Activated CD4-positive, alpha-beta T cell treated with anti-CD3 and anti-CD28 coated beads for 4 hours (primary cell): ENCODE measurements around the gene EIF2A.
A peak's percentile ranks its signal among the peaks of the same experiment; 100 is the strongest.
"Not testable (repeated sequence)": the region's sequence is repeated elsewhere in the genome, so short reads cannot be mapped to it uniquely, and the experiment has no call there.

Experiments used
- DNase-seq, 2 donors: peaks; one replicate each; pipeline ENCODE4 v3.0.0-alpha.2; 2020

The EIF2A gene

DNA sequence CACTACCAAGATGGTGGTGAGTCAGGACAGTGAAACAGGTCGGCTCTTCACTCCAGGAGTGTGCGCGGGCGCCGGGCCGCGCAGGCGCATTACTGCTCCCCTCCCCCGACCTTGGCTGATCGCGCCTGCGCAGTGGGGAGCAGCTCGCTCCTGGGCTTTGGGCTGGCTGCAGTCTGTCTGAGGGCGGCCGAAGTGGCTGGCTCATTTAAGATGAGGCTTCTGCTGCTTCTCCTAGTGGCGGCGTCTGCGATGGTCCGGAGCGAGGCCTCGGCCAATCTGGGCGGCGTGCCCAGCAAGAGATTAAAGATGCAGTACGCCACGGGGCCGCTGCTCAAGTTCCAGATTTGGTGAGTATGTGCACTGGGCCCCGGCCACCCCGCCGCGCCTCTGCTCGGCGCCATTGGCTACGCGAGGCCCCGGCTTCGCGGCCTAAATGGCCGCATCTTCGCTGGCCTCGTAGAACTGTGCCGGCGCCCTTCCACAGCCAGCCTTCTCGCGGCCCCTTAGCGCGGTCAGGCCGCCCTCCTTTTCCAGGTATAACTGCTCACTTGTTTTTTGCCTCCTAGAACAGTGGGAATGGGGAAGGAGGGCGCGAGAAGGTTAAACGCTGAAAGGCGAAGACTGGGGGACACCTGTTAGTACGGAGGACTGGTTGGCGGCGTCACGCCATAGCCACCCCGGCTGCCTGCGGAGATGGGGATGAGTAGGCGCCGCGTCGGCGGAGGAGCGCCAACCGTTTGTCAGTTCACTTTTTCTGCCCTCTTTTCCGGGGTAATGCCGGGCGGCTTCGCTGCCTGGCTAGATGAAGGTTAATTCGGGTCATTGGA lies 56.8 kb downstream of the EIF2A start, which contains the start of gene SELENOT:
TSS of gene SELENOT (plus strand) at position 169 of the 827 bp plus-strand sequence. CDS start at position 211, 42 bp downstream.
- peak; percentile 92 to 93 for DNase-seq

GRCh38 chr3:150603980-150604319 lies 57.4 kb downstream of the EIF2A start:
- no peak for DNase-seq

DNA sequence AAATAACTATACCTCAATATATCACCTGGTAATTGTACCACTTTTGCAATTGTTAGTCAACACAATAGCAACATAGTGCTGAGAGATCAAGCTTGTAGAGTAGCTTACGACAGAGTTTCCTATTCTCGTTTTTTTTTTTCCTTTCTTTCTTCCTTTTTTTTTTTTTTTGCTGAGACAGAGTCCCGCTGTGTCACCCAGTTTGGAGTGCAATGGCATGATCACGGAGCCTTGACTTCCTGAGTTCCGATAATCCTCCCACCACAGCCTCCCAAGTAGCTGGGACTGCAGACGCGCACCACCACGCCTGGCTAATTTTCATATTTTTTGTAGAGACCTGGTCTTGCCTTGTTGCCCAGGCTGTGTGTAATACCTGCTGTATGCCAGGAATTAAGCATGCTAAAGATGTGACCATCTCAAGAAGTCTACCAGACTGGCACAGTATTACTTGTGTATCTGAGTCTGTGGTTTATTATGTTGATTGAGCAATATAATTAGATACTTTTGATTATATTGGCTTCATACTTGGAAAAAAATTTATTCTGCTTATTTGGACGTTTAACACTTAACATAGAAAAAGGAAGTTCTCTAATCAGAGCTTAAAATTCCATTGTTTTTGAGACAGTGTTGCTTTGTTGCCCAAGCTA lies 59.5 kb downstream of the EIF2A start:
- no peak for DNase-seq

DNA sequence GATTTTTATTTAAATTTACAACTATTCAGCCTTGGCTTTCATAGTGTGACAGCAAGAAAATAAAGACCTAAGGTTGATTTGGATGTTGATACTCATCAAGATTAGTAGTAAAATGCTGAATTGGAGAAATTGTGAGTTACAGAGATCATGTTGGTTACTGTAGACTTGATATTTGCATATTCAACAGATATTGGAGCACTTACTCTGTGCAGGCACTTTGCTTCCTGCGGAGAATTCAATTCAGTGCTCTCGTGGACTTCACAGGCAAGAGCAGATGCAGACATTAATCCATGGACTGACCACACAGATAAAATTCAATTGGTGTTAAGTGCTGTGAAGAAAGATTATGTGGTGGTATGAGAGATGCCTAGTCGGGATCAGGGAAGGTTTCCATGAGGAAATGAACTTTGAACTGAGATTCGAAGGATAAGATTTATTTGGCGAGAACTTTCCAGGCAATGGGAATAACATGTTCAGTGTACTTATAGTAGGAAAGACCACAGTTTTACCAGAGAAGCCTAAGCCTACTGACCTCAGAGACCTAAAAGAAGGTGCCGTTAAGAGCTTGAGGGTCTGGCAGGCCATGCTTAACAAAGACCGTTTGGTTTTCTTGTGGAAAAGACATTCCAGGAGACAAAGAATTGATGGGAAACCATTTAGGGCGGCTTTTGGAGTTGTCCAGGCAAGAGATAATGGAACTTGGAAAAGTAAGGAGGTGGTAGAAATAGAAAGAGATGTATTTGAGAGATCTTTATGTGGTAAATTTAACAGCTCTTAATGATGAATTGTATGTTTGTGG lies 60.9 kb downstream of the EIF2A start:
- DNase-seq: no peak

DNA sequence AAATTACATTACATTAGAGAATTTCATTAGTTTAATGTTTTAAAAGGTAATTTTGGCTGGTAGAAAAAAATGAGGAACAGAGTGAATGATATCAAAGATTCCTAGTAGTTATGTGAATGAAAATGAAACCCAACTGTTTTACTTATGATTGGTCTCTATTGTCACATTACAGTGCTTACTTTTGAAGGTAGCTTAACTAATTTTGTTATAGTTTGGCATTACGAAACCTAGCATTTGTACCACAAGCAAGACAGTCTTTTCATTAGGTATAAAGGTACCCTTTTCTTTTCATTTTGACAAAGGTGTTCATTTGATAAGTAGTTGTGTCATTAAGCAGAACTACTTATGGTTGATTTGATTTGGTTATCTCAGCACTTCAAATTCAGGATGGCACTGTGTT lies 63.4 kb downstream of the EIF2A start:
- DNase-seq: no peak

- no peak for DNase-seq
Observed at GRCh38 chr3:150610785-150611184, 64.2 kb downstream of the EIF2A start.

- no peak for DNase-seq
Observed at GRCh38 chr3:150611666-150612065, 65.1 kb downstream of the EIF2A start.

DNA sequence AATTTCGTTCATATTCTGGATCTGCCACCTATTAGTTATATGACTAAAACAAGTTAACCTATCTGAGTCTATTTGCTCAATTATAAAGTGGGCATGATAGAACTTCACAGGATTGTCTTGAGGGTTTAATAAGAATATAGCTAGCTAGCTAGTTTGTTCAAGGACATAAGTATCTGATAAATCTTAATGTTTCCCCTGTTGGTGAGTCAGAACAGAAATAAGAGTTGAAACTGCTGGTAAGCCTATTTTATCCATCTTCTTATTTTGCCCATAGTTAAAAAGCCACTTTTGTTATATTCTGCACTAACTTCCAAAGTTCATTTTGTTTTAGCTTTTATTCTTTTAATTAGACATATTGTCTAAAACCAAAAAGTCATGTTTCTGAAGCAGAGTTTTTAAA lies 65.9 kb downstream of the EIF2A start:
- DNase-seq: no peak

DNA sequence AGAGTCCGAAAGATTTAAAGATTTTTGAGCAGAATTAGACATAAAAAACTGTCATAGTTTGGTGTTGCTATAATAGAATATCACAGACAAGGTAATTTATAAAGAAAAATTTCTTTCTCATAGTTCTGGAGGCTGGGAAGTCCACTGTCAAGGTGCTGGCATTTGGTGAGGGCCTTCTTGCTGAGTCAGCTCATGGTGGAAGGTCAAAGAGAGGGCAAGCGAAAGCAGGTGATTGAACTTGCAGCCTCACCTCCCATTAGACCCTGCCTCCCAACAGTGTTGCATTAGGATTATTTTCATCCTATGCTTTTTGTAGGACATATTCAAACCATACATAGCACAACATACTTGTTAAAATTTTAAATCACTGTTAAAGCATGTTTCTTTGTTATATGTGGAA lies 66.4 kb downstream of the EIF2A start:
- no peak for DNase-seq

DNA sequence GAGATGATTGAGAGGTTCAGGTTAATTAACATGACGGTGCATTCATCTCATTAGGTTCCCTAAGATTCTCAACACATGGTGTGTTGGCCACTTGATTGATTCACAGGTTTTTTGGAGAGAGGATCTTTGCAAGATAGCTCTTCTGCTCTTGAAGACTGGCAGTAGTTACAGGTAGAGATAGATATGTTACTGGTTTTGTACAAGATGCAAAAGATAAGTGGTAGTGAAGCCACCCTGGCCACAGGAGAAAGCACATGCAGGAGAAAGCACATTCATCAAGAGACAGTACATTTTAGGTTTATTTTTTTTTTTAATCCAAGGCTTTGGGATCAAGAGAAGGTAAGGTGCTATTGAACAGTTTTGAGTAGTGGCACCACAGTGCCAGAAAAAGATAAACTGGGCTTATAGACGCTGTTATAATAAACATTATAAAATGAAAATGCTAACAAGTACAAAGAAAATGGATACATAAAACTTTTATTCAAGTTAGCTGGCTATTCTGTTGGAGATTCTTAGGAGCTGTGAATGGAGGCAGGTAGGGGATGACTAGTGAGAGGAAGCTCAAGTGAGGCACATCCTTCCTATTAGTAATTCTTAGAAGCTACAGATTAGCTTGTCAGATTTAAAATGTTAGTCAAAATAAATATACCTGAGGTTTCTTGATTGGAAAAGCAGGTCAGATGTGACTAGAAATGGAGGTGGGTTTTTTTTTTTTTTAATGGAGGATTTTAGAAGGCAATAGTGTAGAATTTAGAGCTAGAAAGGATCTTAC lies 67.3 kb downstream of the EIF2A start:
- no peak for DNase-seq

- no peak for DNase-seq
Observed at GRCh38 chr3:150620002-150620689, 73.6 kb downstream of the EIF2A start.

DNA sequence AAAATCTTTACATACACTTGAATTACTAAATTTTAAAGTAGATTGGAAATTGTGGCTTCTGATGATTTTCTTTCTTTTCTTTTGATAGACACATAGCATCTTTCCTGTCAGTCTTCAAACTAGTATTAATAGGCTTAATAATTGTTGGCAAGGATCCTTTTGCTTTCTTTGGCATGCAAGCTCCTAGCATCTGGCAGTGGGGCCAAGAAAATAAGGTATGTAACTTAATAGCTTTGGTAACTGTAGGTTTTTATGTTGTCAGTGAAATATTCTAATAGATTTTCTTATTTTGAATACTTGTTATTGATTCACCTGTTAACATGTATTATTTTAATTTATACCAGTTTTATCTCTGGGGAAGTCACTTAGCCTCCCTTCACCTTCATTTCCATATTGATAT lies 76.4 kb downstream of the EIF2A start:
- DNase-seq: not testable (repeated sequence)

- DNase-seq: no peak
Observed at GRCh38 chr3:150623945-150624344, 77.4 kb downstream of the EIF2A start.

DNA sequence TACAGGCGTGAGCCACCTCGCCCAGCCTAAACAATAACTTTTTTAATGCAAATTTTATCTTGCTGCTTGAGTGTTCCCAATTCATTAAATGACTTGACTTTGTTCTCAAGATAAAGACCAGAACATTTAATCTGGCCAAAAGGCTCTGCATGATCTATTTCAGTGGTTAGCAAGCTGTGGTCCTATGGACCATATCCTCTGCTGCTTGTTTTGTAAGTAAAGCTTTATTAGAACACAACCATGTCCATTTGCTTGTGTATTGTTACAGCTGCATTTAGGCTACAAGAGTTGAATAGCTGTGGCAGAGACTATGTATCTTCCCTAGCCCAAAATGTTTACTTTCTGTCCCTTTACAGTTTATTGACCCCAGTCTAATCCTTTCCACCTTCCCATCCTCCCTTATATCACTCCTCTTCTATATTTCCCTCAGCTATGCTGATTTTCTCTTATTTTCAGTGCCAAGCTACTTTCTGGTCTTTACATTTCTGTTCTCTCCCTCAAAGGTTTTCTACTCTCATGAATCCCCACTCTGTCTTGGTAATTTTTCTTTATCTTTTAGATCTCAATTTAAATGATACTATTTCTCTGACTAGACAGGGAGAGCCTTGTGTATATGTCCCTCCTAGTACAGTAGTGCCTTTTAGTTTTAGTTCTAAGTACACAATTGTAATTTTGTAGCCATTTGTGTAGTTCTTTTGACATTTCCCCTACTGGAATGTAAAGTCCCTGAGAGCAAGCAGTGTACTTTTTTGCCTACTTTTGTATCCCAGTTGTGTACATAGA lies 79.8 kb downstream of the EIF2A start:
- DNase-seq: no peak

DNA sequence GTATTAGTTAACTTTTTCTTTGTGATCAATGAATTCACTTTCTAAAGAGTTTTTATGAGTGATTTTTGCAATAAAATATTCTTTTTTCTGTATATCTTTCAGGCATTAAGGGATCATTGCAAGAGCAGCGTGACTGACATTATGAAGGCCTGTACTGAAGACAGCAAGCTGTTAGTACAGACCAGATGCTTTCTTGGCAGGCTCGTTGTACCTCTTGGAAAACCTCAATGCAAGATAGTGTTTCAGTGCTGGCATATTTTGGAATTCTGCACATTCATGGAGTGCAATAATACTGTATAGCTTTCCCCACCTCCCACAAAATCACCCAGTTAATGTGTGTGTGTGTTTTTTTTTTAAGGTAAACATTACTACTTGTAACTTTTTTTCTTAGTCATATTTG lies 81.0 kb downstream of the EIF2A start:
- no peak for DNase-seq

GRCh38 chr3:150631515-150632221 lies 85.1 kb downstream of the EIF2A start:
- no peak for DNase-seq

DNA sequence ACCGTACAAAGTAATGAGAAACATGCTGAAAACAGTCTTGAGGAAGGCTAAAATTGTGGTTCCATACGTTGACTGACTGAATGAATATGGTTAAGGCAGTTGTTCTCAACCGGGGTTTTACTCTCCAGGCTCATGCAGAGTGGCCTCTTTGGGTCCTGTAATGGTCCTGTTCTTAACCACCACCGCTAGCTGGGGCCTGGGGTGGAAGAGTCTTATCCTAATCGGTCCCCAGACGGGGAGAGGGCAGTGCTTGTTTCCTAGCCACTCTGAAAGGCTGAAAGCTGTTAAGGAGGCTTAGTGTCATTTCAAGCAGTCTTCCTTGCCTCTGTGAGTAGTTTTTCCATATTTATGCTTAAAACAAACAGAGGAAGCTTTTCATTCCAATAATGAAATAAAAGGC lies 88.5 kb downstream of the EIF2A start:
- no peak for DNase-seq

GRCh38 chr3:150635526-150635925 lies 88.9 kb downstream of the EIF2A start:
- DNase-seq: no peak
